Natural killer cell treated with Interleukin-12 subunit alpha and Interleukin-12 subunit beta and Interleukin-15 and Interleukin-18, amount 100 ng/mL, for 72 hours (primary cell): ENCODE results near the gene TRMT44. TPM values are rescaled to one million over a fixed set of nuclear protein-coding genes. Genes with fewer than 3 reads are reported as not detected.

Experiments
- ATAC-seq, 2 donors: fragments of 150-1000 bp; cut with Tn5 transposase in 1 of 2; sonication (Bioruptor Pico), chemical (Tn5 transposase) in 1 of 2; 2 replicates each; pipeline ENCODE4 v1.10.0; 2021
- DNase-seq: peaks from one replicate; pipeline ENCODE4 v3.0.0; 2022; ENCODE audit warnings: low spot score
- H3K27ac Mint-ChIP-seq, 2 donors: 1 replicate in 1 of 2; 2 replicates in 1 of 2; pipeline ENCODE4 v1.8.0; 2022; ENCODE audit warnings: mixed read lengths in 2 of 2, mild to moderate bottlenecking in 1 of 2, moderate library complexity in 1 of 2
- H3K27me3 Mint-ChIP-seq, 2 donors: 1 replicate in 1 of 2; 2 replicates in 1 of 2; pipeline ENCODE4 v1.8.0; 2022; ENCODE audit warnings: mixed read lengths in 2 of 2
- H3K36me3 Mint-ChIP-seq: one replicate; pipeline ENCODE4 v1.8.0; 2022; ENCODE audit warnings: mixed read lengths
- H3K4me1 Mint-ChIP-seq, 2 donors: 1 replicate in 1 of 2; 2 replicates in 1 of 2; pipeline ENCODE4 v1.8.0; 2022; ENCODE audit warnings: low read depth in 2 of 2, mixed read lengths in 2 of 2, mild to moderate bottlenecking in 1 of 2
- H3K4me3 Mint-ChIP-seq: one replicate; pipeline ENCODE4 v1.8.0; 2022; ENCODE audit warnings: mixed read lengths
- H3K9me3 Mint-ChIP-seq: 2 replicates; pipeline ENCODE4 v1.8.0; 2022; ENCODE audit warnings: mixed read lengths
- total RNA-seq, 2 donors: library from RNA; stranded (reverse); gene quantifications; one replicate each; pipeline ENCODE4 v1.2.3, GENCODE V29; 2022

The TRMT44 gene
- total RNA-seq, 2 donors from 2014 or later, result 23.8 to 57.1 TPM

GRCh38 chr4:8515316-8516060, 74.9 kb downstream of the TRMT44 start:
- DNase-seq, result no peak
- no peak overlapping the region for H3K4me3 Mint-ChIP-seq
- ATAC-seq, result no peak
- H3K36me3 Mint-ChIP-seq, result no peaks in the 10 kb centered on the region
- H3K4me1 Mint-ChIP-seq, result no peaks in the 10 kb centered on the region
- H3K27me3 Mint-ChIP-seq, result no peaks in the 10 kb centered on the region
- no peaks in the 10 kb centered on the region for H3K9me3 Mint-ChIP-seq
- no peak overlapping the region for H3K27ac Mint-ChIP-seq

- DNase-seq (no peak), ATAC-seq (no peak)
- no peak overlapping the region for H3K4me3 Mint-ChIP-seq
- H3K27ac Mint-ChIP-seq, result no peak overlapping the region
- no peaks in the 10 kb centered on the region for H3K4me1 Mint-ChIP-seq
- H3K36me3 Mint-ChIP-seq, result no peaks in the 10 kb centered on the region
- no peaks in the 10 kb centered on the region for H3K9me3 Mint-ChIP-seq
- H3K27me3 Mint-ChIP-seq, result no peaks in the 10 kb centered on the region
These were observed 75.5 kb downstream of the TRMT44 start for GRCh38 chr4:8516061-8516573.

- Mint-ChIP-seq H3K36me3 (no peaks in the 10 kb centered on the region), H3K4me1 (no peaks in the 10 kb centered on the region), H3K4me3 (no peak overlapping the region), H3K27ac (no peak overlapping the region), H3K9me3 (no peaks in the 10 kb centered on the region), H3K27me3 (no peaks in the 10 kb centered on the region)
- DNase-seq (no peak), ATAC-seq (peak in 1 of 2 donors; percentile 21)
These were observed 76.5 kb downstream of the TRMT44 start for GRCh38 chr4:8516996-8517550.

DNA sequence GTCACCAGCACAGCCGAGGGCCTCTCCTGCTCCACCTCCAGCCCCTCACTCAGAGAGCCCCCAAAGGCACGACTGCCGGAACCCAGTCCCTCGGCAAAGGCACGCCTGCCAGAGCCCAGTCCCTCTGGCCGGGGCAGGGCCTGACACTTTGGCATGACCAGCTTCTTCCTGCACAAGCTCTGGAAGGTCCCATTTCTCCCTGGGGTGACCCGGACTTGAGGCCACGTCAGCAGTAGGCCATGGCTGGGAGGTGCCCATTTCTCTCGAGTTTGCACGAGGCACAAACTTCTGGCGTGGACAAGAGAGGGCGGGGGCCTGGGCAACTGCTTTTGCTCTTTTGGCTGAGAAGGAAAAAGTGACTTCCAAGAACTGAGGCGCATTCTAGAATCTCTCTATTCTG, 77.4 kb downstream of the TRMT44 start:
- Mint-ChIP-seq H3K4me3 (no peak overlapping the region), H3K9me3 (no peaks in the 10 kb centered on the region), H3K27me3 (no peaks in the 10 kb centered on the region), H3K36me3 (no peaks in the 10 kb centered on the region), H3K4me1 (no peaks in the 10 kb centered on the region), H3K27ac (no peak overlapping the region)
- DNase-seq, result peak; percentile 31
- no peak for ATAC-seq

GRCh38 chr4:8522160-8523120, 81.9 kb downstream of the TRMT44 start:
- H3K4me3 Mint-ChIP-seq, result no peak overlapping the region
- no peaks in the 10 kb centered on the region for H3K27me3 Mint-ChIP-seq
- H3K4me1 Mint-ChIP-seq, result no peaks in the 10 kb centered on the region
- no peak for ATAC-seq
- peak; percentile 50 for DNase-seq
- no peak overlapping the region for H3K27ac Mint-ChIP-seq
- no peaks in the 10 kb centered on the region for H3K9me3 Mint-ChIP-seq
- no peaks in the 10 kb centered on the region for H3K36me3 Mint-ChIP-seq

- H3K4me3 Mint-ChIP-seq, result no peak overlapping the region
- H3K4me1 Mint-ChIP-seq, result no peaks in the 10 kb centered on the region
- no peak for DNase-seq
- no peaks in the 10 kb centered on the region for H3K9me3 Mint-ChIP-seq
- H3K36me3 Mint-ChIP-seq, result no peaks in the 10 kb centered on the region
- ATAC-seq, result no peak
- H3K27me3 Mint-ChIP-seq, result no peaks in the 10 kb centered on the region
- no peak overlapping the region for H3K27ac Mint-ChIP-seq
These were observed 82.6 kb downstream of the TRMT44 start for GRCh38 chr4:8523175-8523574.

DNA sequence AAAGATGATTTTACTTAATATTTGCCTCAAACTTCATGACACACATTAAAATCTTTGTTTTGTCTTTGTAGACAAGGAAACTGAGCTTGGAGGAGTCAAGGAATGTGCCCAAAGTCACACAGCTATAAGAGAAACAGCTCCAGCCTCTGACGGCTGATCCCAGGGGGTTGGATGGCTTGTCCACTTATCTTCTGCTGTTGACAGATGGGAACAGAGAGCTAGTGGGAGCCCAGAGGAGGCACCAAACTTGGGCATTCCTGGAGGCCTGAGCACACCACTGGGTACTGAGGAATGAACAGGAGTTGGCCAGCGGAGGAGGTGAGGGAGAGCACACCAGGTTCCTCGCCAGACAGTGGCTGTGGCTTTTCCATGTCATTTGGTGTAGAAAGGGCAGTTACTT, 83.2 kb downstream of the TRMT44 start:
- no peaks in the 10 kb centered on the region for H3K36me3 Mint-ChIP-seq
- peaks cover 0 to 4% of the 10 kb centered on the region in 2 donors for H3K27me3 Mint-ChIP-seq
- ATAC-seq (no peak), DNase-seq (no peak)
- no peaks in the 10 kb centered on the region for H3K4me1 Mint-ChIP-seq
- H3K9me3 Mint-ChIP-seq, result no peaks in the 10 kb centered on the region
- no peak overlapping the region for H3K4me3 Mint-ChIP-seq
- H3K27ac Mint-ChIP-seq, result no peak overlapping the region

DNA sequence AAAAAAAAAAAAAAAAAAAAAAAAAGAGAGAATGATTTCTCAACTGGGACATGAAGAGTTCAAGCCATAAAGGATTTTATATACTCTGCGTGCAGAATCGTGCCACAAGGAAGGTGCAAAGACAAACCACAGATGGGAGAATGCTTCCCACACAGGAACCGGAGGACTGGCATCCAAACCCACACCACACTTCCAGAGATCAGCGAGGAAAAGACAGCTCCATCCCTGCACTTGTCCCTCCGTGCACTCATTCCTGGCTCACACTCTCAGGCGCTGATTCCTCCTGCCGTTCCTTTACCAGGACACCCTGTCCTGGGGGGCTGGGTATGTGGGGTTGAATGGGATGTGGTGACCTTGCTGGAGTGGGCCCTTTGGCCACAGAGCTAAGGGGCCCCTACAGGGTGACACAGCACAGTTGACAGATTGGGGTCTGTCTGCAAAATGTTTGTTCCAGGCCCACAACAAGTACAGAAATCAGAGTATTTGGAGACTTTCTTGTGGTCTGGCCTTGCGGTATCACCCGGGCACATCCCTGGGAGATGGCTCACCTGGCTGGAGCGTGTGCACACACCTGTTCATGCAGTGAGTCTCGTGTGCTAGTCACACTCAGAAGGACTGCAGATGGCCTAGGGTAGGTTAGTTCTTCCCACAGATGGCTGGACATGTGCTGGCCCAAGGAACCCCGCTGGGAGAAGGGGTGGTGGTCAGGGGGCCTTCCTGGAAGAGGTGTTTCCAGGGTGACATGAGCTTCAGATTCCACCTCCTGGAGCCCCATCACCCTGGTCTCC, 84.2 kb downstream of the TRMT44 start:
- Mint-ChIP-seq H3K27me3 (peaks cover 0 to 5% of the 10 kb centered on the region in 2 donors), H3K9me3 (no peaks in the 10 kb centered on the region), H3K4me1 (no peaks in the 10 kb centered on the region), H3K27ac (no peak overlapping the region), H3K4me3 (no peak overlapping the region), H3K36me3 (no peaks in the 10 kb centered on the region)
- ATAC-seq (peak in 1 of 2 donors; percentile 24), DNase-seq (no peak)

DNA sequence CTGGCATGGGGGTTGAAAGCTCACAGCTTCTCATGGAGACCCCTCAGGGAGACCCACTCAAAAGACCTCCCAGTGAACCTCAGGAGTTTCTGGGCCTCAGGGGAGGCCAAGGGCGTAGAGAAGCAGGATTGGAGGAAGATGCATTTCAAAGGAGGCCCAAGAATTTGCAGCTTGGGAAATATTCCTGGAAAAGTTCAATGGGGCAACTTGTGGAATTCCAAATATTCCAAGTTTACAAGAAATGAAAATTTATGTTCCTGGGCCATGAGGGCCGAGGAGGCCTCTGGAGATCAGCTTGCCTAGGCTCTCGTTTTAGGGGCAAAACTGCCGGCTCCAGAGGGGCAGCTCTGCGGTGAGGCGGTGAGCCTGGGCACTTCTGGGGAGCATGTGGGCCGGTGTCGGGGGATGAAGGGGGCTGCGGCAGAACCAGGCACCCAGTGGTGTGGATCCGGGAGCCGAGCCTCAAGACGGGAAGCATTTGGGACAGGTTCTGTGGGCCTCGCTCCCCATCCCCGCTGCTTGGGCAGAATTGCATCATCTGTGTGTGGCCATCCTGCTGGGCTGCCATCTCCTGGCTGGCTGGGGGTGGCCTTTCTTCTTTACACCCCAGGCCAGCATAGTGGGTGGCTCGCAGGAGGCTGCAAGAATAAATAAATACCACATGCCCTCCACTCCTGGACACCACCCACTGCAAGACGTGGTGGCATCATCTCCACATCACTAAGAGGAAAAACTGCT, 85.0 kb downstream of the TRMT44 start:
- H3K9me3 Mint-ChIP-seq, result no peaks in the 10 kb centered on the region
- peaks cover 0 to 8% of the 10 kb centered on the region in 2 donors for H3K27me3 Mint-ChIP-seq
- no peak overlapping the region for H3K4me3 Mint-ChIP-seq
- ATAC-seq (no peak), DNase-seq (no peak)
- no peaks in the 10 kb centered on the region for H3K36me3 Mint-ChIP-seq
- no peak overlapping the region for H3K27ac Mint-ChIP-seq
- H3K4me1 Mint-ChIP-seq, result no peaks in the 10 kb centered on the region

Other genes with a start within 250 kb of the TRMT44 start
- 10 to 100 TPM in 1 of 2 donors, 1 to 10 TPM in 1; 6.4 to 15.5 TPM for gene SH3TC1, start 241.5 kb upstream of the TRMT44 start, total RNA-seq
- not detected for gene HTRA3, start 171.0 kb upstream of the TRMT44 start, total RNA-seq
- 10 to 100 TPM; 19.9 to 22.2 TPM for gene ACOX3, start 54 bp upstream of the TRMT44 start, total RNA-seq
- not detected for gene GPR78, start 139.6 kb downstream of the TRMT44 start, total RNA-seq
- not detected for gene CPZ, start 152.0 kb downstream of the TRMT44 start, total RNA-seq